Glutamatergic neuron (in vitro differentiated cells): Measurements from ENCODE around the gene SLC6A17. TPM values are rescaled to one million over a fixed set of nuclear protein-coding genes. Genes with fewer than 3 reads are reported as not detected.

Experiments
- DNase-seq: peaks from one replicate; pipeline ENCODE4 v3.0.0; 2022
- H3K27ac Mint-ChIP-seq: one replicate; pipeline ENCODE4 v1.8.0; 2020; ENCODE audit warnings: mild to moderate bottlenecking, mixed read lengths, inconsistent platforms; ENCODE audit not compliant: unreplicated experiment
- H3K27me3 Mint-ChIP-seq: one replicate; pipeline ENCODE4 v1.8.0; 2020; ENCODE audit warnings: mild to moderate bottlenecking, moderate library complexity, mixed read lengths, inconsistent platforms; ENCODE audit not compliant: unreplicated experiment
- H3K36me3 Mint-ChIP-seq: one replicate; pipeline ENCODE4 v1.8.0; 2020; ENCODE audit warnings: mild to moderate bottlenecking, mixed read lengths, inconsistent platforms; ENCODE audit not compliant: unreplicated experiment
- H3K4me1 Mint-ChIP-seq: one replicate; pipeline ENCODE4 v1.8.0; 2020; ENCODE audit warnings: mild to moderate bottlenecking, low read depth, mixed read lengths, inconsistent platforms; ENCODE audit not compliant: unreplicated experiment
- H3K4me3 Mint-ChIP-seq: one replicate; pipeline ENCODE4 v1.8.0; 2020; ENCODE audit warnings: mild to moderate bottlenecking, mixed read lengths, inconsistent platforms; ENCODE audit not compliant: unreplicated experiment
- H3K9me3 Mint-ChIP-seq: one replicate; pipeline ENCODE4 v1.8.0; 2020; ENCODE audit warnings: mild to moderate bottlenecking, moderate library complexity, mixed read lengths, inconsistent platforms; ENCODE audit not compliant: unreplicated experiment
- CTCF ChIP-seq: fragments of 200-600 bp; sonication (generic); IDR thresholded peaks from one replicate; pipeline ENCODE4 v1.5.0; 2021; ENCODE audit not compliant: partially characterized antibody, unreplicated experiment
- total RNA-seq: library from RNA; stranded (reverse); fragmentation: NEBNext Ultra II Directional; extraction: Animal tissue kit (Norgen Biotek cat#: 25700); gene quantifications from one replicate; pipeline ENCODE4 v1.2.1, GENCODE V29; 2021; ENCODE audit not compliant: unreplicated experiment

Gene SLC6A17
- total RNA-seq, 1 donor from 2014 or later, result 6.4 TPM

DNA sequence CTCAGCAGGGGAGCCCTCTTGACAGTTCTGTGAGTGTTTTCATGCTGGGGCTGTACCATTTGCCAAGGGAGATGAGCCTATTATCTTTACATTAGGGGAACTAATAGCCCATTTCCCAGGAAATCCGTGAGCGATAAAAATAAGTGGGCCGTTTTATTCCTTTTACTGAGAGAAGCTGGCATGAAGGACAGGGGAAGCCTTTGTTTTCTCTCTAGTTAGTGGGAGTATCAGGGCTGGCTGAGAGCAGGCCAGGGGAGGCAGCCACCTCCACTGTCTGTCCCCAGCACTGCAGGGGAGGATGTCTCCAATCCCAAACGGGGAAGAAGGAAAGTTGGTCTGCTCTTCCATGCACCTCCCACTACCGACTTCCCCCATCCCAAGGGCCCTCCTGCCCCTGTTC, 35.5 kb upstream of the SLC6A17 start:
- peaks cover 4% of the 10 kb centered on the region for H3K9me3 Mint-ChIP-seq
- no peak overlapping the region for H3K4me3 Mint-ChIP-seq
- H3K27me3 Mint-ChIP-seq, result peaks cover 8% of the 10 kb centered on the region
- H3K36me3 Mint-ChIP-seq, result no peaks in the 10 kb centered on the region
- no peak for TF ChIP-seq CTCF
- H3K4me1 Mint-ChIP-seq, result peaks cover 10% of the 10 kb centered on the region
- H3K27ac Mint-ChIP-seq, result no peak overlapping the region
- DNase-seq, result no peak

DNA sequence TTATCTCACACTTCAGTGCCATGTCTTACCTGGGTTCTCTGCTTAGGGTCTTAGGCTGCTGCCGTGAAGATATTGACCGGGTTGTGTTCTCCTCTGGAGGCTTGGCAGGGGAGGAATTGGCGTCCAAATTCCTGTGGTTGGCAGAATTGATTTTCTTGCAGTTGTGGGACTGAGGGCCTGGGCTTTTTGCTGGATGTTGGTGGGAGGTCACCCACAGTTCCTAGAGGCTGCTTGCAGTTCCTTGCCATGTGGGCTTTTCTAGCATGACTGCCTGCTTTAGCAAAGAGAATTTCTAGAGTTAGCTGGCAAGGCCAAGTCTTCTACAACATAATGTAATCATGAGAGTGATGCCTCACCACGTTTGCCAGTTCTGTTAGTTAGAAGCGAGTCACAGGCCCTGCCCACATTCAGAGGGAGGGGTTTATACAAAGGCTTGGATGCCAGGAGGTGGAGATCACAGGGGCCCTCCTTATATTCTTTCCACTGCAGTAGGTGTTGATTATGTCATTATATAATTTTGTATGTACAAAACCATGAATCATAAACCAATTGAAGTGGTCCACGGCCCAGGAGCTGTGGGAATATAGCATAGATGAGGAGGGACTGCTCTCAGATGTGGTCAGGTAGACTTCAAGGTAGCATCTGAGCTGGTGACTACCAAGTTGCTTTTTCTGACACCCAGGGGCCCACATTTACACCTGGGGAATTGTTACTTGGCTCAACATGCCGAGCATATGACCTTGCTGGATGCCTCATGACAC, 31.5 kb upstream of the SLC6A17 start:
- Mint-ChIP-seq H3K36me3 (peaks cover 8% of the 10 kb centered on the region), H3K4me1 (peaks cover 8% of the 10 kb centered on the region), H3K27me3 (peaks cover 11% of the 10 kb centered on the region), H3K9me3 (peaks cover 9% of the 10 kb centered on the region), H3K4me3 (no peak overlapping the region), H3K27ac (no peak overlapping the region)
- no peak for TF ChIP-seq CTCF
- DNase-seq, result no peak

DNA sequence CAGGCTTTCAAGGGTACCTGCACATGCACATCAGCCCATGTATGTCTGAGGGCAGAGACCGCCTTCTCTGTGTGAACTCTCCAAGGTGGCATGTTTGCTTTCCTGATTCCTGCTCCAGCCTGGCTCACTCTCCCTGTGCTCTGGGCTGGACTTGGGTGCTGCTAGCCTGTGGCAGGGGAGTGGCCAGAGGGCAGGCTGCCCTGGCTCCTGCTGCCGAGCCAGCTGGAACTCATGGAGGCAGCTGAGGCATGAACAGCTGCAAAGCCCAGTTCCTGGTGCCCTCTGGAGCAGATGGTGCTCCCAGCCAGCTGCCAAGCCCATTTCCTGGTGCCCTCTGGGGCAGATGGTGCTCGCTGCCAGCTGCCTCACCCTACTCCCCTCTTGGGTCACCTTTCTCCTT, 30.5 kb upstream of the SLC6A17 start:
- H3K27ac Mint-ChIP-seq, result no peak overlapping the region
- H3K9me3 Mint-ChIP-seq, result peaks cover 13% of the 10 kb centered on the region
- no peak overlapping the region for H3K4me3 Mint-ChIP-seq
- peaks cover 8% of the 10 kb centered on the region for H3K4me1 Mint-ChIP-seq
- no peak for TF ChIP-seq CTCF
- H3K27me3 Mint-ChIP-seq, result peaks cover 15% of the 10 kb centered on the region
- DNase-seq, result no peak
- H3K36me3 Mint-ChIP-seq, result peaks cover 8% of the 10 kb centered on the region

GRCh38 chr1:110120960-110121561, 29.2 kb upstream of the SLC6A17 start:
- Mint-ChIP-seq H3K36me3 (peaks cover 15% of the 10 kb centered on the region), H3K27ac (no peak overlapping the region), H3K4me1 (peaks cover 8% of the 10 kb centered on the region), H3K4me3 (no peak overlapping the region), H3K27me3 (peaks cover 12% of the 10 kb centered on the region), H3K9me3 (peaks cover 12% of the 10 kb centered on the region)
- TF ChIP-seq CTCF, result no peak
- no peak for DNase-seq

DNA sequence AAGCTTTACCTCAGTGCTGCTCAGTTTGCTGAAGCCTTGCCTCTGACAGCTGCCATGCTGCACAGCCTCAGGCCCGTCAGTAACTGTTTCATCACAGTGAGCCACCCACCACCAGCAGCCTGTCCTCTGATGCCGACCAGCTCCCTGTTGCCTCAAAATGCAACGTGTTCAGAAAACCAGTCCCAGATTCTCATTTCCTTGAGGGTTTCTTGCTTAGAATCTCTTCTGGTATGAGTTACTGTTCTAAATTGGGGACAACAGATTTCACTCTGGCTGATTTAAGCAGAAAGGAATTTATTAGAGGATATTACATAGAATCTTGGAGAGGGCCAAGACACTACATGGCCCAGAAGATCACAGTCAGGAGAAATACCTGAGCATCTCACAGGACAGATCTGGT, 27.1 kb upstream of the SLC6A17 start:
- H3K36me3 Mint-ChIP-seq, result peaks cover 15% of the 10 kb centered on the region
- H3K9me3 Mint-ChIP-seq, result peaks cover 10% of the 10 kb centered on the region
- no peak for TF ChIP-seq CTCF
- peaks cover 3% of the 10 kb centered on the region for H3K4me1 Mint-ChIP-seq
- no peak overlapping the region for H3K27ac Mint-ChIP-seq
- peaks cover 14% of the 10 kb centered on the region for H3K27me3 Mint-ChIP-seq
- no peak for DNase-seq
- H3K4me3 Mint-ChIP-seq, result no peak overlapping the region
